Measurements from ENCODE around the gene SH3PXD2B.

Gene SH3PXD2B

DNA sequence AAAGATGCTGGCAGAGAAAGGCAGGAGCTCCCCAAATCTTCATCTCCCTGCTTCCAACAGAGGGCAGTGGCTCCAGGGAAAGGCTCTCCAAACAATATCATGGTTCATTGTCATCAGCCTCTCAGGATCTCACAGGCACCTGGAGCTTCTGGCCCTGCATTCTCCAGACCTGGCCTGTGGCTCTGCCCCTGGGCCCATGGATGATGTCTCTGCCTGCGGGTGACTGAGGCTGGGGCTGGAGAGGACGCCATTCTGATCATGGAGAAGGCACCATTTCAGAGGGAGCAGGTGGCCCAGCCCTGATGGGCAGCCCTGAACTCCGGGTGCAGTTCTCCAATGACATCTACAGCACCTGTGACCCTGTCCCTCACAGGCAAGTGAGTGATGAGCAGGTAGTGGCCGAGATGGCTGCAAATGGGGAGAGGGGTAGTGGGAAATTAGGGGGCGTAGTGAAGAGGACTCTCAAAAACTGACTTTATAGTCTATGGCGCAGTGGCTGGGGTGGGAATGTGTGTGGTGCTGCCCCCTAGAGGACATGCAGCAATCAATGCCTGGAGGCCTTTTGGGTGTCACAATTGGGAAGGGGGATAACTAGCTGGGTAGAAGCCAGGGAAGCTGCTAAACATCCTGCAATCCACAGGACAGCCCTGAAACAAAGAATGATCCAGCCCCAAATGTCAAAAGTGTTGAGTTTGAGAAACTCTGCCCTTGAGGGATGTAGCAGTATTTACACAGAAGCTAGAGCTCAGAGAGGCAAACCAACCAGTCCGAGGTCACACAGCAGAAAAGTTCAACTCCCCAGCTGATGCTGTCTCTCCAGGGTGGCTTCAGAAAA lies 3.2 kb downstream of the SH3PXD2B start:
- Histone ChIP-seq H3K9me3 (ENCODE audit: insufficient read depth, low read depth, low read length) (no peaks in the 10 kb centered on the region), H3K27ac (ENCODE audit: low read depth, low read length) (no peak overlapping the region; the same call in 1 of the 2 replicates), H3K4me1 (ENCODE audit: insufficient read depth, low read length) (peaks cover 30% of the 10 kb centered on the region), H3K9ac (ENCODE audit: low read depth, low read length) (no peak overlapping the region), H3K27me3 (ENCODE audit: insufficient read depth, low read length) (no peaks in the 10 kb centered on the region), H3K4me3 (ENCODE audit: low read length) (no peak overlapping the region), H3K36me3 (ENCODE audit: insufficient read depth, low read length) (peaks cover 12% of the 10 kb centered on the region; the same call in 1 of the 2 replicates)
- 84% methylated on average over 7 of the region's 7 CpGs for WGBS

GRCh38 chr5:172450453-172450852 lies 3.9 kb downstream of the SH3PXD2B start:
- no peak overlapping the region for H3K27ac ChIP-seq (ENCODE audit: low read depth, low read length)
- H3K36me3 ChIP-seq (ENCODE audit: insufficient read depth, low read length), result peaks cover 12% of the 10 kb centered on the region; the same call in 1 of the 2 replicates
- WGBS, result 93% methylated on average over 6 of the region's 6 CpGs
- H3K4me1 ChIP-seq (ENCODE audit: insufficient read depth, low read length), result peaks cover 24% of the 10 kb centered on the region
- H3K9me3 ChIP-seq (ENCODE audit: insufficient read depth, low read depth, low read length), result no peaks in the 10 kb centered on the region
- H3K4me3 ChIP-seq (ENCODE audit: low read length), result no peak overlapping the region
- no peak overlapping the region for H3K9ac ChIP-seq (ENCODE audit: low read depth, low read length)
- no peaks in the 10 kb centered on the region for H3K27me3 ChIP-seq (ENCODE audit: insufficient read depth, low read length)

DNA sequence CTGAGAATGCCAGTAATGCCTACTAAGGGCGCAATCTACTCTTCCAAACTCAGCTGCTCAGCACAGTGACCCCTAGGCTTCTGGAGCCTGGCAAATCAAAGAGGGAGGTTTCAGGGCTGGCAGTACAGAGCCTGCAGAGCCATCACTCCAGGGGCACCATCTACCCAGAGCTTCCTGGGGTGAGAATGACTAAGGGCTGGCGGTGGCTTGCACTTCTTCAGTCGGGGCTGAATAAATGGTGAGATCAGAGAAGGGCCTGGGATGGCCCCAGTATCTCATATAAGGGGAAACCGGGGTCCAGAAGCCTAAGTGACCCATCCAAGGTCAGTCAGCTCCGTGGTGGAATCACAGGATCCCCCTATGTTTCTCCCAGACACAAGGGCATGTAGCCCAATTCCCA lies 5.3 kb downstream of the SH3PXD2B start:
- Histone ChIP-seq H3K27ac (ENCODE audit: low read depth, low read length) (no peak overlapping the region), H3K27me3 (ENCODE audit: insufficient read depth, low read length) (no peaks in the 10 kb centered on the region), H3K4me3 (ENCODE audit: low read length) (no peak overlapping the region), H3K9ac (ENCODE audit: low read depth, low read length) (no peak overlapping the region), H3K36me3 (ENCODE audit: insufficient read depth, low read length) (peaks cover 12% of the 10 kb centered on the region; the same call in 1 of the 2 replicates), H3K9me3 (ENCODE audit: insufficient read depth, low read depth, low read length) (no peaks in the 10 kb centered on the region), H3K4me1 (ENCODE audit: insufficient read depth, low read length) (peaks cover 18% of the 10 kb centered on the region)
- 86% methylated on average over 5 of the region's 5 CpGs for whole genome bisulfite sequencing

DNA sequence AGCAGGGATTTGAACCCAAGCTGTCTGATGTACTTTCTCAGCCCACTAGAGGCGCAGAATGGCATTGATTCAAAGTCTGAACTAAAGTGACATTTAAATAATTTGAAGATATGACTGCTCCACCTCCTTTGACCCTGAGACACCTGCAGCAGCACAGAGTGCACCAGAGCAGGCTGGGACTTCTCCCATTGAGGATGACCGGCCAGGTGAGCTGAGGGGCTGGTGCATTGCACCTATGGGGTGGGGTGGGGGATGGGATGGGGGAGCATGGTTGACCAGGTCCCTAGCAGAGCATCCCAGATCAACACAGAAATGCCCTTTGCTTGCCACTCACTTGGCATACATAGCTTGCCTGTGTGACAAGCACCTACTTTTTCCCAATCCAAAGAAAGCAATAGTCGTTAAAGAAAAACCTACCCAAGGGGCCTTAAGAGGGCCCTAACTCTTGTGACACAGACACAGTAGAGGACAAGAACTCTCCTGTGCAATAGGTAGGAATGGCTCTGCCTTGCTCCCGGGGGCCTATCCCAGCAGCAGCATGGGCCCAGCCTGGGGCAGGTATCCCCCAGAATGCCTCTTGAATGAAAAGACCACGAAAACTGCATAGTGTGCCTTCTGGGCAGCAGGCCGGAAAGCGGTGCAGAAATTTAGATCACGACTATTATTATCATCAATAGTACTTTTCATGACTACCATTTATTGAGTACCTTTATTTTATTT lies 6.5 kb downstream of the SH3PXD2B start:
- Histone ChIP-seq H3K36me3 (ENCODE audit: insufficient read depth, low read length) (peaks cover 12% of the 10 kb centered on the region; the same call in 1 of the 2 replicates), H3K4me3 (ENCODE audit: low read length) (no peak overlapping the region), H3K9me3 (ENCODE audit: insufficient read depth, low read depth, low read length) (no peaks in the 10 kb centered on the region), H3K27me3 (ENCODE audit: insufficient read depth, low read length) (no peaks in the 10 kb centered on the region), H3K4me1 (ENCODE audit: insufficient read depth, low read length) (peaks cover 17% of the 10 kb centered on the region), H3K27ac (ENCODE audit: low read depth, low read length) (no peak overlapping the region), H3K9ac (ENCODE audit: low read depth, low read length) (no peak overlapping the region)
- 95% methylated on average over 8 of the region's 8 CpGs for WGBS

GRCh38 chr5:172446336-172447051 lies 7.8 kb downstream of the SH3PXD2B start:
- no peak overlapping the region for H3K4me3 ChIP-seq (ENCODE audit: low read length)
- peaks cover 6% of the 10 kb centered on the region; the same call in 1 of the 2 replicates for H3K36me3 ChIP-seq (ENCODE audit: insufficient read depth, low read length)
- 85% methylated on average over 16 of the region's 16 CpGs for WGBS
- no peaks in the 10 kb centered on the region for H3K9me3 ChIP-seq (ENCODE audit: insufficient read depth, low read depth, low read length)
- H3K9ac ChIP-seq (ENCODE audit: low read depth, low read length), result no peak overlapping the region
- H3K4me1 ChIP-seq (ENCODE audit: insufficient read depth, low read length), result peaks cover 14% of the 10 kb centered on the region
- H3K27me3 ChIP-seq (ENCODE audit: insufficient read depth, low read length), result no peaks in the 10 kb centered on the region
- no peak overlapping the region for H3K27ac ChIP-seq (ENCODE audit: low read depth, low read length)

DNA sequence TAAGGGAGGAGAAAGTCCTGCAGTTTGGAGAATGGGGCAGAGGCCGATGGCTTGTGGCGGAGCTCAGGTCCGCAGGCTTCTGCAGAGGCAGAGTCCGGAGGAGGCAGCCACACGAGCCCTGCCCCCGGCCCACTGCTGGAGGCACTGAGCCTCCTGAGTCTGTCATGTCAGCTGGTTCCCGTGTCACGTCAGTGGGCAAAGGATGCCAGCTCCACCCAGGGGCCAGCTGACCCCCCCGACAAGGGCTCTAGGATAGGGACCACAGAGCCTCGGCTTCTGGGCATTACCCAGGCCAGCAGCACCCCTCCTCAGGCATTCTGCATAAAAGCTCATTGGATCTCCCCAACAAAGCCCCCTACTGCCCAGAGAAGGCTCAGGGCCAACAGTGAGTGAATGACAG lies 8.5 kb downstream of the SH3PXD2B start:
- Histone ChIP-seq H3K9ac (ENCODE audit: low read depth, low read length) (no peak overlapping the region), H3K36me3 (ENCODE audit: insufficient read depth, low read length) (peaks cover 6% of the 10 kb centered on the region; the same call in 1 of the 2 replicates), H3K27ac (ENCODE audit: low read depth, low read length) (no peak overlapping the region), H3K4me3 (ENCODE audit: low read length) (no peak overlapping the region), H3K4me1 (ENCODE audit: insufficient read depth, low read length) (peaks cover 11% of the 10 kb centered on the region), H3K9me3 (ENCODE audit: insufficient read depth, low read depth, low read length) (no peaks in the 10 kb centered on the region), H3K27me3 (ENCODE audit: insufficient read depth, low read length) (no peaks in the 10 kb centered on the region)
- 89% methylated on average over 10 of the region's 10 CpGs for WGBS

DNA sequence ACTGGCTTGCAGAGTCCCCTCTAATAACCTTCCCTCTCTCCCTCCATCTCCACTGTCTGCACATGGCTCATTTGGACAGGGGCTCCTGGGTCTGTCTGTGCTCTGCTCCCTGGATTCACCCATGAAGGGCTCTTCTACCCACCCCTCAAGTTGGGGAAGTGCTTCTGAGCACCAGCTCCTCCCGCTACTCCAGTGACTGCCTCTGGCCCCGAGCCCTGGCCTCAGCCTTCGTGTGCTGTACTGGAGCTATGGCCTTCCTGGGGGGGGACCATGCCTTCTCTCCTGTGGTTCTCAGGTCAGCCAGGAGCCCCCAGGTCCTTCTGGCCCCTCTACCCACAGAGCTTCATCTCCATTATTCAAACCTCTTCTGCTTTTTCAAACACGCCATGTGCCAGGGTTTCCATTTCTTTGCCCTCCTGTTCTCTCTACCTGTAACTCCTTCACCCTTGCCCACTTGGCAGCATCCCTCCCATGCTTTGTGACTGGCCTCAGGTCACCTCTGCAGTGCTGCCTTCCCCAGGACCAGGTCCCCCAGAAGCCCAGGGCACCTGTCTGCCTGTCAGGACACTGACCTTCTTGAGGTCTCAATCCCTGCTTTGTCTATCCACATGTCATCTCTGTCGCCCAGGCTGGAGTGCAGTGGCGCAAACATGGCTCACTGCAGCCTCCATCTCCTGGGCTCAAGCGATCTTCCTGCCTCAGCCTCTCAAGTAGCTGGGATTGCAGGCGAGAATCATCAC lies 9.5 kb downstream of the SH3PXD2B start:
- Histone ChIP-seq H3K9ac (ENCODE audit: low read depth, low read length) (no peak overlapping the region), H3K4me1 (ENCODE audit: insufficient read depth, low read length) (peaks cover 7% of the 10 kb centered on the region), H3K27me3 (ENCODE audit: insufficient read depth, low read length) (no peaks in the 10 kb centered on the region), H3K9me3 (ENCODE audit: insufficient read depth, low read depth, low read length) (no peaks in the 10 kb centered on the region), H3K4me3 (ENCODE audit: low read length) (no peak overlapping the region), H3K36me3 (ENCODE audit: insufficient read depth, low read length) (peaks cover 6% of the 10 kb centered on the region; the same call in 1 of the 2 replicates), H3K27ac (ENCODE audit: low read depth, low read length) (no peak overlapping the region)
- WGBS, result 91% methylated on average over 8 of the region's 8 CpGs

DNA sequence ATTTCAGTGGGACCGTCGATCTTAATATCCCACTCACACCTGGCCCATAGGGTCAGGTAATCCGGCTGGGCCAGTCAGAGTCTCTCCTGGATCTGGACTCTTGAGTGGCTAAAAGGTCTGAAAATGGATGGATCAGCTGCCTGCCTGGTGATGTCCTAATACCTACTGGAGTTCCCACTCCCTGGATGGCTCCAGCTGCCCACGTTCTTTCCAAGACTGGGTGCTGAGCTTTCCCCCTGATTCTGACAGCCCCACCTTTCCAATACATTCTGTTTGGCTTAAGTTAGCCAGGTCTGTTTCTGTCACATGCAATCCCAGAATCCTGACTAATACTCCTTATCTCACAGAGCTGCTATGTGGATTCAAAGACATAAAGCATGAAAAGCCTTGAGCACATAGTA lies 10.2 kb downstream of the SH3PXD2B start:
- Histone ChIP-seq H3K9ac (ENCODE audit: low read depth, low read length) (no peak overlapping the region), H3K27ac (ENCODE audit: low read depth, low read length) (no peak overlapping the region), H3K36me3 (ENCODE audit: insufficient read depth, low read length) (peaks cover 6% of the 10 kb centered on the region; the same call in 1 of the 2 replicates), H3K9me3 (ENCODE audit: insufficient read depth, low read depth, low read length) (no peaks in the 10 kb centered on the region), H3K4me1 (ENCODE audit: insufficient read depth, low read length) (peaks cover 7% of the 10 kb centered on the region), H3K27me3 (ENCODE audit: insufficient read depth, low read length) (no peaks in the 10 kb centered on the region), H3K4me3 (ENCODE audit: low read length) (no peak overlapping the region)
- 91% methylated on average over 4 of the region's 4 CpGs for WGBS

- 92% methylated on average over 10 of the region's 10 CpGs for WGBS
- Histone ChIP-seq H3K4me3 (ENCODE audit: low read length) (no peak overlapping the region), H3K36me3 (ENCODE audit: insufficient read depth, low read length) (peaks cover 2% of the 10 kb centered on the region; the same call in 1 of the 2 replicates), H3K27ac (ENCODE audit: low read depth, low read length) (no peak overlapping the region), H3K9me3 (ENCODE audit: insufficient read depth, low read depth, low read length) (no peaks in the 10 kb centered on the region), H3K27me3 (ENCODE audit: insufficient read depth, low read length) (no peaks in the 10 kb centered on the region), H3K9ac (ENCODE audit: low read depth, low read length) (no peak overlapping the region), H3K4me1 (ENCODE audit: insufficient read depth, low read length) (peaks cover 7% of the 10 kb centered on the region)
These were observed 10.8 kb downstream of the SH3PXD2B start for GRCh38 chr5:172443441-172444109.

DNA sequence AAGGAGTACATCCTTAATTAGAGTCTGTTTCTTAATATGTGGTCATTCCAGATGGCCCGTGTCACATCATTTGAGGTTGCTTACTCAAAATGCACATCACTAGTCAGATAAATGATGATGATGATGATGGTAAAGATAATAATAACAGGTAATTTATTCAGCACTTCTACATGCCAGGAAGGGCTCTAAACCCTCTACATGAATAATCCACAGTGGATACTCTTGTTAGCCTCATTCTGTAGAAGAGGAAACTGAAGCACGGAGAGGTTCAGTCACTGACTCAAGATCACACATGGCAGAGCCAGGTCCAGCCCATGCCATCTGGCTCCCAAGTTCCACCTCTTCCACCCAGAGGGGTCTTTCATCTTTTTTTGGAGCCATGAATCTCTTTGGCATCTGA lies 11.7 kb downstream of the SH3PXD2B start:
- 95% methylated on average over 2 of the region's 2 CpGs for WGBS
- Histone ChIP-seq H3K4me1 (ENCODE audit: insufficient read depth, low read length) (peaks cover 7% of the 10 kb centered on the region), H3K27ac (ENCODE audit: low read depth, low read length) (no peak overlapping the region), H3K9me3 (ENCODE audit: insufficient read depth, low read depth, low read length) (no peaks in the 10 kb centered on the region), H3K9ac (ENCODE audit: low read depth, low read length) (no peak overlapping the region), H3K36me3 (ENCODE audit: insufficient read depth, low read length) (no peaks in the 10 kb centered on the region), H3K4me3 (ENCODE audit: low read length) (no peak overlapping the region), H3K27me3 (ENCODE audit: insufficient read depth, low read length) (no peaks in the 10 kb centered on the region)
